Measurements from ENCODE around the gene BCOR.

Gene BCOR

GRCh38 chrX:40054793-40055192, 43.0 kb downstream of the BCOR start:
- Histone ChIP-seq H3K27ac (ENCODE audit: low read depth, low read length) (no peak overlapping the region), H3K9ac (ENCODE audit: low read length) (no peak overlapping the region), H2AFZ (ENCODE audit: low read depth, low read length, severe bottlenecking) (no peak overlapping the region), H3F3A (ENCODE audit: insufficient read depth) (no peaks in the 10 kb centered on the region), H3K9me2 (replicated peaks; ENCODE audit: insufficient read depth, low read length) (no peaks in the 10 kb centered on the region), H3K4me3 (ENCODE audit: insufficient read depth, low read length, poor library complexity, severe bottlenecking) (no peak overlapping the region), H3K4me2 (ENCODE audit: low read depth, low read length, poor library complexity, severe bottlenecking) (no peak overlapping the region), H3K79me2 (ENCODE audit: insufficient read depth, low read length) (no peaks in the 10 kb centered on the region), H3K27me3 (ENCODE audit: low read length) (no peaks in the 10 kb centered on the region), H3K36me3 (ENCODE audit: low read length) (peaks cover 50% of the 10 kb centered on the region), H4K20me1 (ENCODE audit: low read depth, low read length) (no peaks in the 10 kb centered on the region), H3K9me3 (ENCODE audit: insufficient read depth, low read length) (peaks cover 7% of the 10 kb centered on the region; the same call in 1 of the 2 replicates)
- TF ChIP-seq EZH2phosphoT487 (conservative IDR thresholded peaks at IDR 0.05; ENCODE audit: low read length), result no peak
- TF ChIP-seq CTCF (IDR thresholded peaks at IDR 0.05; ENCODE audit: insufficient read depth, low read length, poor library complexity, severe bottlenecking), result no peak

GRCh38 chrX:40050532-40050931, 47.2 kb downstream of the BCOR start:
- H4K20me1 ChIP-seq (ENCODE audit: low read depth, low read length), result no peaks in the 10 kb centered on the region
- H3K36me3 ChIP-seq (ENCODE audit: low read length), result peaks cover 52% of the 10 kb centered on the region
- no peak overlapping the region for H3K9ac ChIP-seq (ENCODE audit: low read length)
- no peak overlapping the region for H3K4me2 ChIP-seq (ENCODE audit: low read depth, low read length, poor library complexity, severe bottlenecking)
- H3K9me2 ChIP-seq (replicated peaks; ENCODE audit: insufficient read depth, low read length), result no peaks in the 10 kb centered on the region
- H3F3A ChIP-seq (ENCODE audit: insufficient read depth), result no peaks in the 10 kb centered on the region
- no peaks in the 10 kb centered on the region for H3K27me3 ChIP-seq (ENCODE audit: low read length)
- no peak overlapping the region for H3K27ac ChIP-seq (ENCODE audit: low read depth, low read length)
- H2AFZ ChIP-seq (ENCODE audit: low read depth, low read length, severe bottlenecking), result no peak overlapping the region
- H3K79me2 ChIP-seq (ENCODE audit: insufficient read depth, low read length), result no peaks in the 10 kb centered on the region
- TF ChIP-seq EZH2phosphoT487 (conservative IDR thresholded peaks at IDR 0.05; ENCODE audit: low read length) (no peak), CTCF (IDR thresholded peaks at IDR 0.05; ENCODE audit: insufficient read depth, low read length, poor library complexity, severe bottlenecking) (no peak)
- H3K9me3 ChIP-seq (ENCODE audit: insufficient read depth, low read length), result peaks cover 7% of the 10 kb centered on the region; the same call in 1 of the 2 replicates
- H3K4me3 ChIP-seq (ENCODE audit: insufficient read depth, low read length, poor library complexity, severe bottlenecking), result no peak overlapping the region

GRCh38 chrX:40049084-40049641, 48.6 kb downstream of the BCOR start:
- TF ChIP-seq CTCF (IDR thresholded peaks at IDR 0.05; ENCODE audit: insufficient read depth, low read length, poor library complexity, severe bottlenecking) (no peak), EZH2phosphoT487 (conservative IDR thresholded peaks at IDR 0.05; ENCODE audit: low read length) (no peak)
- Histone ChIP-seq H3K36me3 (ENCODE audit: low read length) (peaks cover 41% of the 10 kb centered on the region), H3K4me3 (ENCODE audit: insufficient read depth, low read length, poor library complexity, severe bottlenecking) (no peak overlapping the region)

More at GRCh38 chrX:40049084-40049641, 48.6 kb downstream of the BCOR start:
- Histone ChIP-seq H4K20me1 (ENCODE audit: low read depth, low read length) (no peaks in the 10 kb centered on the region), H3K27me3 (ENCODE audit: low read length) (no peaks in the 10 kb centered on the region), H3K9ac (ENCODE audit: low read length) (no peak overlapping the region), H3K9me3 (ENCODE audit: insufficient read depth, low read length) (peaks cover 7% of the 10 kb centered on the region; the same call in 1 of the 2 replicates), H3F3A (ENCODE audit: insufficient read depth) (no peaks in the 10 kb centered on the region), H3K4me2 (ENCODE audit: low read depth, low read length, poor library complexity, severe bottlenecking) (no peak overlapping the region), H3K27ac (ENCODE audit: low read depth, low read length) (no peak overlapping the region), H3K79me2 (ENCODE audit: insufficient read depth, low read length) (no peaks in the 10 kb centered on the region), H2AFZ (ENCODE audit: low read depth, low read length, severe bottlenecking) (no peak overlapping the region), H3K9me2 (replicated peaks; ENCODE audit: insufficient read depth, low read length) (no peaks in the 10 kb centered on the region)
